ENCODE measurements around the gene CCL14. TPM values are rescaled to one million over a fixed set of nuclear protein-coding genes. Genes with fewer than 3 reads are reported as not detected.

The CCL14 gene
- total and polyA plus RNA-seq, 3 experiments from 2014 or later = not detected

Other genes starting within 250 kb of the CCL14 start
- gene GAS2L2, start 233.5 kb downstream of the CCL14 start, total RNA-seq = under 1 TPM in 1 of 2 experiments, not detected in 1; 0.07 TPM
- not detected for gene GAS2L2, start 233.5 kb downstream of the CCL14 start, polyA plus RNA-seq
- not detected for gene C17orf50, start 225.8 kb downstream of the CCL14 start, total RNA-seq
- not detected for gene C17orf50, start 225.8 kb downstream of the CCL14 start, polyA plus RNA-seq
- gene MMP28, start 191.1 kb downstream of the CCL14 start, total RNA-seq = not detected
- not detected for gene MMP28, start 191.1 kb downstream of the CCL14 start, polyA plus RNA-seq
- 100 to 1,000 TPM; 274 to 291 TPM for gene TAF15, start 177.2 kb downstream of the CCL14 start, total RNA-seq
- 21.5 TPM for gene TAF15, start 177.2 kb downstream of the CCL14 start, polyA plus RNA-seq
- 1 to 10 TPM; 2.3 to 2.6 TPM for gene HEATR9, start 117.8 kb downstream of the CCL14 start, total RNA-seq
- gene HEATR9, start 117.8 kb downstream of the CCL14 start, polyA plus RNA-seq = 0.55 TPM
- gene CCL5, start 106.4 kb downstream of the CCL14 start, total RNA-seq = 100 to 1,000 TPM; 580 to 591 TPM
- 2,769 TPM for gene CCL5, start 106.4 kb downstream of the CCL14 start, polyA plus RNA-seq
- 1 to 10 TPM; 2.5 to 3.1 TPM for gene RDM1, start 56.0 kb downstream of the CCL14 start, total RNA-seq
- 2.8 TPM for gene RDM1, start 56.0 kb downstream of the CCL14 start, polyA plus RNA-seq
- not detected for gene LYZL6, start 43.0 kb downstream of the CCL14 start, total RNA-seq
- gene LYZL6, start 43.0 kb downstream of the CCL14 start, polyA plus RNA-seq = not detected
- not detected for gene CCL16, start 5.2 kb downstream of the CCL14 start, total RNA-seq
- not detected for gene CCL16, start 5.2 kb downstream of the CCL14 start, polyA plus RNA-seq
- gene CCL15, start 14.8 kb upstream of the CCL14 start, total RNA-seq = not detected
- not detected for gene CCL15, start 14.8 kb upstream of the CCL14 start, polyA plus RNA-seq
- gene CCL23, start 31.2 kb upstream of the CCL14 start, total RNA-seq = under 1 TPM in 1 of 2 experiments, not detected in 1; 0.37 TPM
- gene CCL23, start 31.2 kb upstream of the CCL14 start, polyA plus RNA-seq = not detected
- not detected for gene CCL18, start 77.5 kb upstream of the CCL14 start, total RNA-seq
- gene CCL18, start 77.5 kb upstream of the CCL14 start, polyA plus RNA-seq = not detected
- gene CCL3, start 103.4 kb upstream of the CCL14 start, total RNA-seq = 1,000 to 10,000 TPM; 1,154 to 1,264 TPM
- 2.3 TPM for gene CCL3, start 103.4 kb upstream of the CCL14 start, polyA plus RNA-seq
- gene CCL4, start 117.1 kb upstream of the CCL14 start, total RNA-seq = 1,000 to 10,000 TPM; 1,703 to 1,794 TPM
- 161 TPM for gene CCL4, start 117.1 kb upstream of the CCL14 start, polyA plus RNA-seq
- 1 to 10 TPM; 3.3 to 4.4 TPM for gene TBC1D3B, start 189.9 kb upstream of the CCL14 start, total RNA-seq
- 0.49 TPM for gene TBC1D3B, start 189.9 kb upstream of the CCL14 start, polyA plus RNA-seq
- 100 to 1,000 TPM; 138 to 164 TPM for gene CCL3L1, start 210.0 kb upstream of the CCL14 start, total RNA-seq
- 2.9 TPM for gene CCL3L1, start 210.0 kb upstream of the CCL14 start, polyA plus RNA-seq
- gene CCL4L2, start 224.3 kb upstream of the CCL14 start, total RNA-seq = 100 to 1,000 TPM; 519 to 562 TPM
- 4.9 TPM for gene CCL4L2, start 224.3 kb upstream of the CCL14 start, polyA plus RNA-seq

All from CD8-positive, alpha-beta memory T cell (primary cell).